Activated CD4-positive, alpha-beta memory T cell treated with anti-CD3 and anti-CD28 coated beads for 36 hours (primary cell): ENCODE results near the gene DRC3. TPM values are rescaled to one million over a fixed set of nuclear protein-coding genes. Genes with fewer than 3 reads are reported as not detected.

Source experiments
- CTCF ChIA-PET: fragments of 350-600 bp; sonication (Branson Sonifier 250); formaldehyde crosslinking; loops from one replicate; lab custom pipeline; 2021; ENCODE audit warnings: antibody characterized with exemption, inconsistent platforms; lab: Charles Lee
- POLR2A ChIA-PET: fragments of 350-600 bp; sonication (Branson Sonifier 250); formaldehyde crosslinking; loops from one replicate; lab custom pipeline; 2021; ENCODE audit warnings: antibody characterized with exemption; lab: Charles Lee
- DNase-seq: peaks from one replicate; pipeline ENCODE4 v3.0.0-alpha.2; 2020
- H3K27ac Mint-ChIP-seq: one replicate; pipeline ENCODE4 v1.8.0; 2021; ENCODE audit warnings: mixed read lengths
- H3K27me3 Mint-ChIP-seq: one replicate; pipeline ENCODE4 v1.8.0; 2021; ENCODE audit warnings: mixed read lengths
- H3K36me3 Mint-ChIP-seq: one replicate; pipeline ENCODE4 v1.8.0; 2021; ENCODE audit warnings: mixed read lengths
- H3K4me1 Mint-ChIP-seq: one replicate; pipeline ENCODE4 v1.8.0; 2021; ENCODE audit warnings: low read depth, mixed read lengths
- H3K4me3 Mint-ChIP-seq: one replicate; pipeline ENCODE4 v1.8.0; 2021; ENCODE audit warnings: mild to moderate bottlenecking, mixed read lengths
- H3K9me3 Mint-ChIP-seq: one replicate; pipeline ENCODE4 v1.8.0; 2021; ENCODE audit warnings: mixed read lengths
- intact Hi-C: fragments of 100-400 bp; cut with micrococcal nuclease; formaldehyde crosslinking; loops from one replicate; pipeline ENCODE4 v1.15.1; 2023
- total RNA-seq, 2 experiments: library from RNA; stranded (reverse); gene quantifications; one replicate each; pipeline ENCODE4 v1.2.3, GENCODE V29; 2021

Gene DRC3
- total RNA-seq, 2 experiments from 2014 or later: 0.34 to 0.52 TPM

DNA sequence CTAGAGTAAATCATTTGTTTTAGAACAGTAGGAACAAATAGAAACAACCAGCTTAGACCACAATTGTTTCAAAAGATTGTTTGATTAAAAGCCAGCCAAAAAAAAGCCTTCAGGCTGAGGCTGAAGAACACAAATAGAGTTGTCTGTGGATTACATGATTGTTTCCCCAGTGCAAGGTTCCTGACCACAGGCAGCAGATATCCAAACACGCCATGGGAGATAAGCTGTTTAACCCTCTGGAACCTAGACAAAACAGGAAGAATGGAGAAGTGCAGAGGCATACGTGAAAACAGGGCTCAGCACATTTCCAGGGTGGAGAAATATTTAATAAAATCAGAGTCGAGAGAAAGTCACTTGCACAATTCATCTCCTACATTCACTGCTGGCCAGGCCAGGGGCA is 45.3 kb downstream of the DRC3 start:
- ChIA-PET POLR2A (no interaction called here), CTCF (no interaction called here)
- Mint-ChIP-seq H3K36me3 (peaks cover 17% of the 10 kb centered on the region), H3K27ac (no peak overlapping the region), H3K27me3 (no peaks in the 10 kb centered on the region), H3K4me3 (no peak overlapping the region), H3K9me3 (no peaks in the 10 kb centered on the region), H3K4me1 (no peaks in the 10 kb centered on the region)
- intact Hi-C loops: no loop called here
- no peak for DNase-seq

DNA sequence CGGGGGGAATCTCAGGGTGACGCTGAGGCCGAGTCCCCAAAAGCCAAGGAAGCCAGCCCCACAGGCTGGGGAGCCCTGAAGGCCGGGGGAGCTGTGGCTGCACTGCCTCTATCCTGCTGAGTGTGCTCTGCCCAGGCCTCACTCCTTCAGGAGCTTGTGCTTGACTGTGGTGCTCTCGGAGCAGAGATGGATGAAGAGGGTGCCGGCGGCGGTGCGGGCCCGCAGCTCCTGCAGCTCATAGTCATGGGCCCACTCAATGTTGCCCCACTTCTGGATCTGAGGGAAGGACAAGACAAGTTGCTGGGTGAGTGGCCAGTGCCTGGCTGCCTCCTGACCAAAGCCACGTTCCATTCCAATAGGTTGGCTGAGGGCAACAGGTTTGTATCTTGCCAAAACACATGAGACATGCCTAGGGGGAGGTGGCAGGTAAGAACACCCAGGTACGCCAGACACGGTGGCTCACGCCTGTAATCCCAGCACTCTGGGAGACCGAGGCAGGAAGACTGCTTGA is 45.8 kb downstream of the DRC3 start:
- no peak for DNase-seq
- H3K27me3 Mint-ChIP-seq: no peaks in the 10 kb centered on the region
- POLR2A ChIA-PET: no interaction called here
- CTCF ChIA-PET: no interaction called here
- H3K4me3 Mint-ChIP-seq: no peak overlapping the region
- intact Hi-C loops: no loop called here
- no peaks in the 10 kb centered on the region for H3K4me1 Mint-ChIP-seq
- peaks cover 17% of the 10 kb centered on the region for H3K36me3 Mint-ChIP-seq
- H3K27ac Mint-ChIP-seq: no peak overlapping the region
- H3K9me3 Mint-ChIP-seq: no peaks in the 10 kb centered on the region

DNA sequence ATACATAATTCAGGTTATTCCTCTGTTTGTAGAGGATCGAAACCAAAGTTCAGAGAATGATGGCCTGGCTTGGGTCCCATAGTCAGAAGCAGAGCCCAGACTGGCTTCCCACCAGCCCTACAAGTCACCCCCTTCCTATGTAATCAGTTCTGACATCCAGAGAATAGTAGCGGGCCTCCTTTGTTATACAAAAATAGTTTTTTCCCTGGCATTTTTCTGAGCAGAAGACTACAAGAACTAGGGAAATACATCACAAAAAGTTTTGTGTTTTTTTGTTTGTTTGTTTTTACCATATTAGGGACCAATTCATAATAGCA is 47.1 kb downstream of the DRC3 start:
- intact Hi-C loops: no loop called here
- CTCF ChIA-PET: no interaction called here
- no peak for DNase-seq
- Mint-ChIP-seq H3K9me3 (no peaks in the 10 kb centered on the region), H3K4me3 (no peak overlapping the region), H3K4me1 (no peaks in the 10 kb centered on the region), H3K27me3 (no peaks in the 10 kb centered on the region), H3K36me3 (peaks cover 17% of the 10 kb centered on the region), H3K27ac (no peak overlapping the region)
- POLR2A ChIA-PET: no interaction called here

DNA sequence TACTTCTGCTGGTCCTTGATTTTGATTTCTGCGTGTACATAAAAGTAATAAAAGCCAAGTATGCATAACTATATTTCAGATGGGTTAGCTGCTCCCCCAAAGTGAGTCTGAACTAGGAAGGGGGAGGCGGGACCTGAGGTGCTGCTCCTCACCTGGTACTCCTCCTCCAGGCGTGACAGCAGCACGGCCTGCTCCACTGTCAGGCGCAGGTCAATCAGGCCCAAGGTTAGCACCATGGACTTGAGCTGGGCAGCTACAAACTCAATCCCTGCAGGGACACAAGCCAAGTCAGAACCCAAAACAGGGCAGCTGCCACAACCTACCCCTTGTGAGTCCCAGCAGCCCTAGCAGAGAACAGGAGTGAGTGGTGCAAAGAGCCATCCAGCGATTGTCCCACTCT is 48.3 kb downstream of the DRC3 start:
- no peak for DNase-seq
- Mint-ChIP-seq H3K36me3 (peaks cover 11% of the 10 kb centered on the region), H3K4me1 (peaks cover 8% of the 10 kb centered on the region), H3K27ac (no peak overlapping the region), H3K27me3 (no peaks in the 10 kb centered on the region), H3K9me3 (no peaks in the 10 kb centered on the region), H3K4me3 (no peak overlapping the region)
- ChIA-PET CTCF (interaction anchor here (0.6 kb wide), 1 partner anchor 705 kb away, joined by 3 read pairs; no protein-coding TSS in a partner anchor), POLR2A (no interaction called here)
- intact Hi-C loops: no loop called here

DNA sequence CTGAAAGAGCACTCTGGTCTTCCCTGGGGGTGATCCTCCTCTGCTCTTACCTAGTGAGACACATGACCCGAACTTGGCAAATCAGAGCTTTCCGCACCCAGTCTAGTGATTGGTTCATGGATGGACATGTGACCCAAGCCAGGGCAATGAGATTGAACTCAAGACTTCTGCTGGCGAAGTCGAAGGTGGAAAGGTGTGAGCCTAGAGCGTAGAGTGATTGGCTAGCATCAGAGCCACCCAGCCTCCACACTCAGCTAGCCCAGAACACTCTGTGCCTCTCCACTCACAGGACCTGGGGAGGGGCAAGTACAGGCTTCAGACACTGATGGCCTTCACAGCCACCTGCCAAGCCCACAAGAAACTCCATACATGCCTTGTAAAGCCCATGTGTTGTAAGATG is 48.7 kb downstream of the DRC3 start:
- no peak for DNase-seq
- no peaks in the 10 kb centered on the region for H3K27me3 Mint-ChIP-seq
- POLR2A ChIA-PET: no interaction called here
- no peak overlapping the region for H3K27ac Mint-ChIP-seq
- no peaks in the 10 kb centered on the region for H3K9me3 Mint-ChIP-seq
- intact Hi-C loops: no loop called here
- no peak overlapping the region for H3K4me3 Mint-ChIP-seq
- CTCF ChIA-PET: no interaction called here
- H3K4me1 Mint-ChIP-seq: peaks cover 11% of the 10 kb centered on the region
- H3K36me3 Mint-ChIP-seq: peaks cover 9% of the 10 kb centered on the region

DNA sequence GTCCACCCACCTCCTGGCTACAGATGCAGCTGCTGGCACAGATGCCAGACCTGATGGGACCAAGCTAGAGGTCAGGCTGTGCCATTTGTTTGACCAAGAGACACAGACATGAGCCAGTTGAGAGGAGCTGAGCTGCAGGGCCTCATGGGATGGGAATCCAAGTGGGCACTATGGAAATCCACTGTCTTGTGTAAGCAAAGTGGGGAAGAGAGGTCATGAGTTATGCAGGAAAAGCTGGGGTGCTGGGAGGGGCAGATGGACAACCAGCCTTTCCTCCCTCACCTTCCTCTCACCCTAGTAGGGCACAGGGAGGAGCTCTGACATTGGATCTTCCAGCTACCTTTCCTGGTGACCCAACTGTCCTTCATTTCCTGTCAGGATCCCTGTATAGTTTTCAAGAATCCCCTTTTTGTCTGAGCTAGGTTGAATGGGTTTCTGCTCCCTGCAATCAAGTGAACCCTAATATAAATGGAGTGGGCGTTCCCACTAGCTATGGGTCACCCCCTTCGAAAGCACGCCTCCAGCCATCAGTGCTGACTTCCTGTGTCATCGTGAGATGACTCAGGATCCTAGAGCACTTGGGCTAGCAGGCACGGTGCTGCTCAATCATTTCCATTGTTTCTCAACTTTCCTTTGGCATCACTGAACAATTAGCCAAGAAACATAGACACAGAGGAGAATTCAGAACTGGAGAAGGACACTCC is 52.7 kb downstream of the DRC3 start:
- H3K27ac Mint-ChIP-seq: no peak overlapping the region
- H3K36me3 Mint-ChIP-seq: peaks cover 2% of the 10 kb centered on the region
- no peaks in the 10 kb centered on the region for H3K9me3 Mint-ChIP-seq
- no peak overlapping the region for H3K4me3 Mint-ChIP-seq
- peak; percentile 65 for DNase-seq
- H3K4me1 Mint-ChIP-seq: peaks cover 13% of the 10 kb centered on the region
- ChIA-PET CTCF (interaction anchor here (1.3 to 1.8 kb wide), 3 partner anchors 8 to 134 kb away, joined by 5 to 7 read pairs (median 6); no protein-coding TSS in a partner anchor), POLR2A (interaction anchor here (0.6 kb wide), 1 partner anchor 50 kb away, joined by 3 read pairs; no protein-coding TSS in a partner anchor)
- no peaks in the 10 kb centered on the region for H3K27me3 Mint-ChIP-seq
- intact Hi-C loops: no loop called here

DNA sequence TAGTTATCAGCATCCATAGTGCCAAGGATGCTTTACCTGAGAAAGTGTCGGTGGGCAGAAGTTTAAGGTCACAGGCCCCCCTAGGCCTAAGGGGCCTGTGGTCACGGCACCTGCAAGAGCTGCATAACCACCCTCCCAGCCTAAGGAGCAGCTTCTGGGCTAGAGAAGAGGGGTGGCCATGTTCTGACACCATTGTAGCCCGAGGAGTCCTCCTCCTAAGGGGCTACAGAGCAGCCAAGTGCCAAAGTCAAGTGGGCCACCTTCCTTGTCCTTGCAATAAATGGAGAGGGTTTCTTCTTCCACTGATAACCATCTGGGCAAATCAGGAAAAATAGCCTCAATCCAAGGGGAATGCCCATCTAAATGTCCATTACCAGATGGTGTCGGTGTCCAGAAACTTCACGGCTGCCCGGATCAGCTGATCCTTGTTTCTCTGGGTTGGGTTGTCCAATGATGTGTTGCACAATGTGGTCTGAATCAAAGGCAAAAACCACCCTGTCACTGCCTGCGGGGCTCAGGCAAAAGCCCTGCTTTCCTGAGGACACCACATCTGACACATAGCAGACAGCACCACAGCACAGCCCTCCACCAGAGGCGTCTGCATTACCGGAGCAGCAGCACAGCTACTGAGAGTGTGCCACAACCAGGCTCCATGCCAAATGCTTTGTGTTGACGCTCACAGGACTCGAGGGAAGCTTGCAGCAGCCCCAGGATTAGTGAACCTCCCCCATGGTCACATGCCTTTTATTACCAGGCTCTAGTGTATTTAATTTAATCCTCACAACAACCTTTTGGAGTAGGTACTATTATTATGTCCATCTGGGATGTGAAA is 53.5 kb downstream of the DRC3 start:
- H3K4me3 Mint-ChIP-seq: no peak overlapping the region

DNA sequence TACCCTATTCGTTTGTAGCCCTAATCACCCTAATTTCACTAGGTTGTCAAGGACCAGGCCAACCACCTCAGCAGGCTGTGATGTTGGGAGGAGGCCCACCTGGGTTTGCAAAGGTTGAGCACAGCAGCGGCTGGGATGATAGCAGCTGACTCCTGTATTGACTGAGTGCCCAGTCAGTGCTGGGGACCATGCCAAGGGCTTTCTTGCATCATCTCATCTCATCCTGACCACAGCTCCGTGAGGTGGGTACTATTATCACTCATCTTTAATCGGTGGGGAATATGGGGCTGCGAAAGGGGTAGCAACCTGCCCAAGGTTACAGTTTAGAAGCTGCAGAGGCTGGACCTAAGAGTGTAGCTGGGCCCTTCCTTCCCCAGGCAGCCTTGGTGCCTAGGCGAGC is 54.6 kb downstream of the DRC3 start:
- H3K4me3 Mint-ChIP-seq: no peak overlapping the region
- intact Hi-C loops: no loop called here
- peaks cover 13% of the 10 kb centered on the region for H3K4me1 Mint-ChIP-seq
- ChIA-PET CTCF (no interaction called here), POLR2A (no interaction called here)
- no peak for DNase-seq
- H3K27ac Mint-ChIP-seq: no peak overlapping the region
- no peaks in the 10 kb centered on the region for H3K9me3 Mint-ChIP-seq
- H3K36me3 Mint-ChIP-seq: no peaks in the 10 kb centered on the region
- H3K27me3 Mint-ChIP-seq: no peaks in the 10 kb centered on the region

More for the DNA sequence above, 53.5 kb downstream of the DRC3 start:
- Mint-ChIP-seq H3K27me3 (no peaks in the 10 kb centered on the region), H3K9me3 (no peaks in the 10 kb centered on the region), H3K27ac (no peak overlapping the region), H3K36me3 (peaks cover 2% of the 10 kb centered on the region), H3K4me1 (peaks cover 13% of the 10 kb centered on the region)
- intact Hi-C loops: no loop called here
- POLR2A ChIA-PET: no interaction called here
- CTCF ChIA-PET: no interaction called here
- peak; percentile 26 for DNase-seq

DNA sequence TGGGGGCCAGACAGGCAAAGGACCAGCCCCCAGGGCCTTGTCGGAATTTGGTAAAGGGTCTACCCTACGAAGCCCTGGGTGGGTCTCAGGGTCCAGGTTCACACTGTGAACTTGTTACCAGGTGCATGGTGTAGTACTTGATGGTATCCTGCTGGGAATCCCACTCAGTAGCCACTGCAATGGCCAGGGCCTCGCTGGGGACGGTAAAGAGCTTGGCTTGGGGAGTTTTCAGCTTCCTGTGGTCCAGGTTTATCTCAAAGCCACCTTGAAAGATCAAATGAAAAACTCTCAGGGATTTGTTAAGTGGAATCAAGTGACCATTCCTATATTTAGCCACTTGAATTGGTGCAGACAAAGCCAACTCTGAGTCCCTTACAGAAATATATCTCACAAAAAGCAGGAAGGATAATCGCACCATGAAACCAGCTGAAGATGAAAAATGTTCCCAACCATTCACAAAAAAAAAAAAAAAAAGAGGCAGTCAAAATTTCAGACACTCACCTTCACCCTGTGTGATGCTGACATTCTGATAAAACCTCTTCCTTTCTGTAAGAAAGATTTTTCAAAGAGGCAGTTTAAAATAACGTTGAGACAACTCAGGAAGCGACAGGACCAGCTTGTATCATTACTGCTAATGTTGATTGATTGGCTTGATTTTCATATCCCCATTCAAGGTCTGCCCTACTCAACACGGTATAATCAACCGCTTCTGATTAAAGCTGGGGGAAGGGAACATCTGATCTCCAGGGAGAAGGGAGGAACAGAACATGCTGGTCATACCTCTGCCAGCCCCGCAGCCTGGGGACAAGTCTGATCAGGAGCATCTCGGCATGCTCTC is 55.7 kb downstream of the DRC3 start:
- Mint-ChIP-seq H3K36me3 (no peaks in the 10 kb centered on the region), H3K27me3 (no peaks in the 10 kb centered on the region), H3K9me3 (no peaks in the 10 kb centered on the region), H3K4me1 (peaks cover 21% of the 10 kb centered on the region), H3K4me3 (no peak overlapping the region), H3K27ac (no peak overlapping the region)
- ChIA-PET CTCF (interaction anchor here (1.1 kb wide), 1 partner anchor 137 kb away, joined by 3 read pairs; no protein-coding TSS in a partner anchor), POLR2A (no interaction called here)
- DNase-seq: no peak
- intact Hi-C loops: no loop called here

DNA sequence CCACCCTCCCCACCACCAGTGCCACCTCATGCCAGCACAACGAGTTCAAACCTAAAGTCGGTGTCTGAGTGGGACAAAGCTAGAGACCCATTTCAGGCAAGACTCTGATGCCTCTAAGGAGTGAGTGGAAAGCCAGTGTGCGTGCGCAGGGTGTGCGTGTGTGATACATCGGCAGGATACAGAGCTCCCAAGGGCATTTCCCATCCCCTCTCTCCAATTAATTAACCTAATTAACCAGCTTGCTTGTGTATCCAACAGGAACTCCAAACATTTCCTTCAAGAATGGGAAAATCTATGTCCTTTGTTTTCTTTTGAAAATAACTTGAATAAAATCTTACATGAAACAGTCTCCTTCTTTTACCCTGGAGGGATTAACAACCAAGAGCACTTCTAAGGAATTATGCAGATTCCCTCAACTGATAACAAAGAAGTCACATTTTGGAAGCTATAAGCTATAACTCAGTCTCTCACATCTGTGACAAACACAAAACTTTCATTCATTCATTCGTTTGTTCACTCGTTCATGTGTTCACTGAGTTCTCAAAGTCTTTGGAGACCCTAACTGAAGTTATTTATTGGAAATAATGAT is 56.4 kb downstream of the DRC3 start:
- intact Hi-C loops: no loop called here
- H3K4me3 Mint-ChIP-seq: no peak overlapping the region
- CTCF ChIA-PET: interaction anchor here (0.6 to 1.1 kb wide), 2 partner anchors 61 to 138 kb away, joined by 3 read pairs; no protein-coding TSS in a partner anchor
- H3K27ac Mint-ChIP-seq: no peak overlapping the region
- peaks cover 26% of the 10 kb centered on the region for H3K4me1 Mint-ChIP-seq
- H3K27me3 Mint-ChIP-seq: no peaks in the 10 kb centered on the region
- H3K9me3 Mint-ChIP-seq: no peaks in the 10 kb centered on the region
- POLR2A ChIA-PET: interaction anchor here (1.1 kb wide), 1 partner anchor 93 kb away, joined by 3 read pairs; no protein-coding TSS in a partner anchor
- DNase-seq: no peak
- H3K36me3 Mint-ChIP-seq: no peaks in the 10 kb centered on the region

DNA sequence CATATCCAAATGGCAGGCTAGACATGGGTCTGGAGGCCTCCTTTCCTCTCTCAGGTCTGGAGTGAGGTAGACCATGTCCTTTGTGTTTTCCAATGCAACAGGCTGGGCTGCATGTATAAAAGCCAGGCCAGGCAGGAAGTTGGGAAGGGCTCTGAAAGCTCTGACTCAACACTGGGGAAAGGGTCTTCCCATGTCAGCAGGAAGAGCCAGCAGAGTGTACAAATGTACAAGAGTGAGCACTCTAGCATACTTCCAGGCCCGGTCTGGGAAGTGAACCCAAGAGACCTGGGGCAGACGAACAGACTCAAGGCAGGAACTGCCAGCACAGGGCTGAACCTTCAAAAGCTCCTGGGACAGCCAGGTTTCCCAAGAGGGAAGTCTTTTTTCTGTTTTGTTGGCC is 59.3 kb downstream of the DRC3 start:
- no peaks in the 10 kb centered on the region for H3K36me3 Mint-ChIP-seq
- no peak overlapping the region for H3K27ac Mint-ChIP-seq
- H3K4me3 Mint-ChIP-seq: no peak overlapping the region
- H3K4me1 Mint-ChIP-seq: peaks cover 15% of the 10 kb centered on the region
- CTCF ChIA-PET: interaction anchor here (2.6 kb wide), 2 partner anchors 114 to 140 kb away, joined by 23 to 37 read pairs; no protein-coding TSS in a partner anchor
- no peaks in the 10 kb centered on the region for H3K27me3 Mint-ChIP-seq
- intact Hi-C loops: loop anchor here (10.0 kb wide), 1 partner anchor 277 kb away; no protein-coding TSS in a partner anchor
- H3K9me3 Mint-ChIP-seq: no peaks in the 10 kb centered on the region
- POLR2A ChIA-PET: interaction anchor here (0.6 kb wide), 1 partner anchor 201 kb away, joined by 3 read pairs; no protein-coding TSS in a partner anchor
- no peak for DNase-seq
